HG03575 (cell line): ENCODE measurements around the gene DSG2.
A peak's percentile ranks its signal among the peaks of the same experiment; 100 is the strongest.
"Not testable (repeated sequence)": the region's sequence is repeated elsewhere in the genome, so short reads cannot be mapped to it uniquely, and the experiment has no call there.

ENCODE experiments used
- ATAC-seq: cut with Tn5 transposase; IDR thresholded peaks from one replicate; pipeline ENCODE4 v1.9.1; 2021; ENCODE audit not compliant: unreplicated experiment, insufficient number of reproducible peaks, low FRiP score; ENCODE audit errors: extremely low read depth

The DSG2 gene

DNA sequence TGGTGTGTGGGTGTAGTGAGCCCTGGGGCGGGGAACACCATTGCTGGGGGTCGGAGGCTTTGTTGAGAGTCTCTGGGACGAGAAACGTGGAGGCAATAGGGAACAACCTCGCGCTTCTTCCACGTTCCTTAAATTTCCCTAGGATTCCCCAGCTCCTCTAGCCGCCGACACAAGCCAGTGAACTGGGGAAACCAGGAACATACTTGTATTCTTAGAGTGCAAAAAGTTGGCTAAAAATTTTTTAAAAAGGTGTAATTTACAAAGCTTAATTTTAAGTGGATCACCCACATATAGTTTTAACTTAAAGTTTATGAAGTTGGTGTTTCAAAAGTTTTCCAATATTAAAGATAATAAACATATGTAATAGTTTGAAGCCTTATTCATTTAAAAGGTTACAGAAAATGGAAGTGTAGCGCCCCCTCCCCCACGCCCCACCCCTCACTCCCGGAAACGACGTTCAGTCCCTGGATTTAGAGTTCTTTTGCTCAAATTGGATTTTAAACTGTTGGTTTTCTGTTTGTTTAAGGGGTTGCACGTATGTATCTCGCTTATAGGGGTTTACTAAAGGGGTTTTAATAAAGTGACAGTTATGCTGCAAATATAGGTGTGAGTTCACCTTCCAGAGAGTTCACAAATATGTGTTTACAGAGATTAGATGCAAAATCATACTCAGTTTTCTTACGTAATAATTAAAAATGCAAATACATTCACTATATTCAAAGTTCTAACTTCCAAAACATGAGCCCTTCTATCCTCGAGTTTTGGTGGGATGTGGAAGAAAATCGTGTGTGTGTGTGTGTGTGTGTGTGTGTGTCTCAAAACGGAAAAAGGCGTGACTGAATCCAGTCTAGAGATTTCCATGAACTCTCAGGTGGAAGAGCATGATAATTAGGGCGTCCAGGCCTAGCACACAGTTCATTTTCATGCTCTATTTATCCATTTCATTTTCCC lies 872 bp downstream of the DSG2 start:
- ATAC-seq: no peak

DNA sequence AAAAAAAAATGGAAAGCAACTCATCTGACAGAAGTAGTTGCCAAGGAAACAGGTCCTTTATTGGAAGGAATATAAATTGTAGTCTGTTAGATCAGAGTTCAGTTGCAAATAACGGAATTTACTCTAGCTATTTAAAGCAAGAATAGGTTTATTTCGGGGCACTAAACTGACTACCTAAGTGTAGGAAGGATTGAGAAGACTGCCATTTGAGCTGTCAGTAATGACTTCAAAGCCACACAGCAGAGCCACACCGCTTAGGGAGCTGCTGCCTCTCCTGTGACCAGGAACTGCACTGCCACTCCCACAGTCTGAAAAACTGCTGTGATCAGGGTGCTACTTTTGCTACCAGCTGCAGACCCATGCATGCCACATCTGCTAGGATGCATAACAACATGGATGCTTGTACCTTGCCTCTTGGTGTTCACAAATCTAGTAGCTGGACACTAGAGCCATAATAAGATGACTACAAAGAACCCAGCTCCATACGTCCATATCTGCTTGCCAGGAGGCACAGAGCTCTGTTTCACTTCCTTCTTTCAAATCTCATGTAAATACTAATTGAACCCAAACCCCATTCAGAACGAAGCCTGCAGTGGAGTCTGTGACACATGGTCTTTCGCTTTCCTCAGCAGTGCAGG lies 2.2 kb downstream of the DSG2 start:
- ATAC-seq: peak; percentile 95

DNA sequence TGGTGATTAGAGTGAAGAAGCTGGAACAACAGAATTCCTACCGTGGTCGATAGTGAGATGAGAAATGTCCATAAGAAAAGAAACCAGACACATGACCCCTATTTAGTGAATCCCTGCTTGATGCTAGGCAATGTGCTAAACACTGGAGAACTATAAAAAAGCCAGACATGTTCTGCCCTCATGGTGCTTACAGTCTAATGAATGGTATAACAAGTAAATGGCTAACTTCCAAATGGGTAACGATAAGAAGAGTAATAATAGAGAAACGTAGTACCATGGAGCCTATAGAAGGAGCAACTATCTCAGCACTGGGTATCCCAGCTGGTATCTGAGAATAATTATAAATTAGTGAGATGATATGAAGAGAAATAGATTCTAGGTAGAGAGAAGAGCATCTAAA lies 5.0 kb downstream of the DSG2 start:
- no peak for ATAC-seq

DNA sequence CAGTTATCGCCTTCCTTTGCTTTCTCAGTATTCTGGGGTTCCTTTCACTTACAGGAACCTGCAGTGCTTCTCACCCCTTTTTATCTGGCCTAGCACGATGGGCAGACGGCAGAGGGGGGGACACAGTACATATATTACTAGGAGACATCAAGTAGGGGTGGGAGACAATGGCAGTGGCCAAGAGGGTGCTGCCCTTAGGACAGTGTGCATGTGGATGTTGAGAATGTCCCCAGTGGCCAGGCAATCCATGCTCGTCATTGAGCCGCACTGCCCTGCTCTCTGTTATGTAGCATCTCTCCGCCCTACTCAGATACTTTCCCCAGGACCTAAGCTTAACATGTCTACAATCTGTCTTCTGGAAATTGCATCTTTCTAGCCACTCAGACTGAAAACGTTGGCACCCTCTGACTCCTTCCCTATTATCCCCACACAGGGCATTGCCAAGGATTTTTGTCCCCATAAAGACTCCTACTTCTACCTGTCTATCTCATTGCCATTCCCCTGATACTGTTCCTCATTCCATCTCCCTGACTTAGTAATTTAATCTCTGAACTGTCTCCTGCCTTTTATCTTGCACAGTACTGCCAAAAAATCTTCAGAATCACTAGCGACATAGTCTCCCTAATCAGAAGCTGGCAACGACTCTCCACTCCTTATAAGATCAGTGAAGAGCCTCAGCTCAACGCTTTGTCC lies 6.6 kb downstream of the DSG2 start:
- no peak for ATAC-seq

DNA sequence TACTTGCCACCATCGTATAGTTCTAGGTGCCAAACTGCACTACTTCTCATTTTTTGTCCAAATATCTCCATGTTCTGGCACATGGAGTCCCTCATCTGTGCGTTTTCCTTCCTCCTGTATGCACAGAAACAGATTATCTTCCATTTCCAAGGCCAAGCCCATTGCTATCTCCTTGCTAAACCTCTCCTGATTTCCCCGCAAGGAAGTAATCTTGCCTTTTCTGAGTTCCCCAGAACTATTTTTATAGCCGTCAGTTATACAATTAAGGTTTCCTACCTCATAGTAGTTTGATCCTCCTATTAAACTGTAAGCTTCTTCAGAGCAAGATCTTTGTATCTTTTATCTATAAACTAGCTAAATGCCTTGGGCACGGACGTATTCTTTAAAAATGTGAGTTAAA lies 7.2 kb downstream of the DSG2 start:
- no peak for ATAC-seq

DNA sequence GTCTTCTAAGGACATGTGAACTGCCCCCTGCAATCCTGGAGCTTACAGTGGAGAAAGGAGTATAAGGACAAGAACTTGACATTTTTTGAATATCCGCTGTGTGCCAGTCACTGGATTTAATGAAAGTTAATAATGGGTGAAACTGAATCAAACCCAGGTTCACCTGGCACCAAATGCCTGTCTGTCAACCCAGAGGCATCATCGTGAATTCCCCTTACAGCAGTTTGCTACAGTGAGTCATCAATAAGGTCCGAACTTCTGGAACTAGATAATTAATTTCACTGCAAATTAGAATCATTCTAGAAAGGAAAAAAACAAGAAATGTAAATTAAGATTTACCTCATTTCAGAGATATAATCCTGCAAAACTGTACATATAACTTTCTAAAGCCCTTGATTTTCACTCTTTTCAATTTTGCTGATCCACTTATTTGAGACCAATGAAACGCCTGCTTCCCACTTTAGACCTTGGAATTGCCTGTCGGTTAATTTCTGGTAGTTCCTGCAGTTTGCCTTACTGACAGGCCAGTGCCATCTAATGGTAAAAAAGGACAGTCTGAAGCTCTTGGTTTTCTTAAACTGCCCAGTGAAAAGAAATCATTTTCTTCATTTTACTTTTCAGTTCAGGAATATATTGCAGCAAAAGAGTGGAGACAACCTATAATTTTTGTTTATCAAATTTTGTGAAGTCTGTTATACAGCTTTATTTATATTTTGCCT lies 8.2 kb downstream of the DSG2 start:
- ATAC-seq: no peak

DNA sequence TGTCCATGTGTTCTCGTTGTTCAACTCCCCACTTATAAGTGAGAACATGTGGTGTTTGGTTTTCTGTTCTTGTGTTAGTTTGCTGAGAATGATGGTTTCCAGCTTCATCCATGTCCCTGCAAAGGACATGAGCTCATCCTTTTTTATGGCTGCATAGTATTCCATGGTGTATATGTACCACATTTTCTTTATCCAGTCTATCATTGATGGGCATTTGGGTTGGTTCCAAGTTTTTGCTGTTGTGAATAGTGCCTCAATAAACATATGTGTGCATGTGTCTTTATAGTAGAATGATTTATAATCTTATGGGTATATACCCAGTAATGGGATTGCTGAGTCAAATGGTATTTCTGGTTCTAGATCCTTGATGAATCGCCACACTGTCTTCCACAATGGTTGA lies 9.1 kb downstream of the DSG2 start:
- ATAC-seq: not testable (repeated sequence)

DNA sequence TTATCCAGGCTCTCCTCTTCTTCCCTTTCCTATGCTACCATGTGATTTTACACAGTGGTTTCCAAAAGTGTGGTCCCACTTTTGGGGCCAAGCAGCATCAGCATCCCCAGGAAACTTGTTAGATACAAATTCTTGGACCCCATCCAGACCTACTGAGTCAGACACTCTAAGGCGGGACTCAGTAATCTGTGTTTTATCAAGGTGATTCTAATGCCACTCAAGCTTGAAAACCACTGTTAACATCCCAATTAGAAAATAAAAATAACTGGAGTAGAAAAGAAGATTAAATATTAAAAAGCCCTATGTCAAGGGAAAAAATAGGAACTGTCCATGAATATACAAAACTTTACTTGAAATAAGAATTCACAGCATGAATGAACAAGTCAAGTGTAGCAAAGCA lies 10.8 kb downstream of the DSG2 start:
- ATAC-seq: no peak

DNA sequence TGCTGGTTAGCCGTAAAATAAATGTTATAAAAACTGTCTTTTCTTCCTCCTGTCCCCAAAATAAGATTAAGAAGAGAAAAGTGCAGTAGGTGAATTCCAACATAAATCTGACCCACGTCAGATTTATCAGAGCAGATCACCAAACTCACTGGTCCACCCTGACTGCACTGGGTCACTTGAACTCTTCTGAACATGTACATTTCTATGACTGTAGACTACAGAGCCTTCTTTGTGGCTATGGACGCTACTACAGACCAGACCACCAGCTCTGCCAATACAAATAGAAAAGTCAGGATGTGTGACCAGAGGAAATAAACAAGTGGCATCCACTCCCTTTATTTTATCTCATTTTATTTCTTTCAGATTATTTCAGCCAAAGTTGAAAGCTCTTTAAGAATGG lies 11.6 kb downstream of the DSG2 start:
- ATAC-seq: no peak

DNA sequence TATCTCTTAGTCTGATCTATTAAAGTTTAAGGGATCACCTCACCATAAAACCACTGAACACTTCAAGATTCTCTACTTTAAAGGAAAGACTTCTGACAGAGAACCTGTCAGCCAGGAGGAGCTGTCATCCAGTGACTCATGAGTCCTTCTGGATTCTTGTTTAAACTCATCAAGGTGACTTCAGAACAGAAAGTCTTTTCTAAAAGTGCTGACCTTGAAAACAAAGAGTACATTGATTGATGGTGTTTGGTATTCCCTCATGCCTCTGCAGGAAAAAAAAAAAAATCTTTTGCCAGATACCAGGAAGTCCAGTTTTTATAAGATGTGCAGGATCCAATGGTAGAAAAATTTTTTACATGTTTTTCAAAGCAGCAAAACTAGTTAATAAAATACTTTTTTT lies 12.3 kb downstream of the DSG2 start:
- no peak for ATAC-seq

DNA sequence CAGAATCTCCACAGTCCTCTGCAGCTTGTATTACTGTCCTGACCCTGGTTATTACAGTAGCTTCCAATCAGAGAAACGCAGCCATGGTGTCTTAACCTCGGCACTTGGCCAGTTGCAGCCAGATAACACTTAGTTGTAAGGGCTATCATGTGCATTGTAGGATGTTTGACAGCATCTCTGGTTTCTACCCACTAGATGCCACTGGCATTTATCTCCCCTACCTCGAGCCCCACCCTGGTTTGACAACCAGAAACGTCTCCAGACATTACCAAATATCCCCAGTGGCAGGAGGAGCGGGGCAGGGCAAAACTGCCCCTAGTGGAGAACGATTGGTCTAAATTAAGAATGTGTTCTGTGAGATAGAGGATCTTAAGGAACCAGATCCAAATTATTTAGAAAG lies 13.1 kb downstream of the DSG2 start:
- ATAC-seq: no peak

DNA sequence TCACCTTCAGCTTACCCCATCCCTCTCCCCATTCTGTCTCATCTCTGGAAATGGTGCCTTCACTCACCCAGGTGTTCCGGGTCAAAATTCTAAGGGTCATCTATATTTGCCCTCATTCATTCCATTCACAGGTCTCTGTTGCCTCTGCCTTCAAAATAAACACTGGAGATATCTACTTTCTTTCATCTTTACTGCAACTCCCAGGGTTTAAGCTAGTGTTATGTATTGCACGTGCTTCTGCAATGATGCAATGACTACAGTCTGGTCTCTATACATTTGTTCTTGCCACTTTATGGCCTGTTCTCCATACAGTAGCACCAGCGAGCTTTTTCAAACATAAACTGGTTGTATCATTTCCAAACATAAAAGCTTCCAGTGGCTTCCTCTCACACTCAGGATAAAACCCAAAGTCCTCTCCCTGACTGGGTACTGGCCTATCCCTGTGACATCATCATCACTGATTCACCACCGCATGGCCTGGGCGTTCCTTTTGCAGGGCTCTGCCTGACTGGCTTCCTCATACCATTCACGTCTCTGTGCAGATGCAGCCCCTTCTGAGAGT lies 14.3 kb downstream of the DSG2 start:
- ATAC-seq: no peak

DNA sequence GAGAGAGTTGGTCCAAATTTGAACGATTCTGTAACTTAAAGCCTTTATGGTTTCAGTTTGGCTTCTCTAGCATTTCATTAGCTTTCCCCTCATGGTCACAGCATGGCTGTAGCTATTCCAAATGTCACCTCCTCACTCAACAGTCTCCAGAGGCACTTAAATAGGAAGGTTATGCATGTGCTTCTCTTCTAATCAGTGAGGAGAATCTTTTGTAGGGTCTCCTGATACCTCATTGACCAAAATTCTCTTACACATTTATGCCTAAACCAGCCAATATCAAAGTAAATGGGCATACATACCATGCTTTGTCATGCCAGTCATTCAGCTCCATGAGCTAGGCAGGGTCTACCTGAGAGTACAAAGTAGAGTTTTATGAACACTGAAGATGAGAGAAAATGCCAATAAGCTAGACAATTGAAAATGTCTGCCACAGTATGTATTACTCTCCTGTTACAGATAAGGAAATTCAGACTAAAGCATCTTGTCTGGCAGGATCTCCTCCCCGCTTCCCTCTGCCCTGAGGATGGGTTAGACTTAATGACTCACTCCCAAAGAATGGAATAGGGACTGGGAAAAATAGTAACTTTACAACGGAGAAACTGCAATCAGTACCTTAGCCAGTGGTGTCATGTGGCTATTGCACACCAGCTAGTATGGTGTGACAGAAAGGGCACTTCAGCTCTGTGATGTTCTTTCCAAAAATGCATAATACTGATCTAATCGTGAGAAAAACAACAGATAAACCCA lies 15.4 kb downstream of the DSG2 start:
- no peak for ATAC-seq

DNA sequence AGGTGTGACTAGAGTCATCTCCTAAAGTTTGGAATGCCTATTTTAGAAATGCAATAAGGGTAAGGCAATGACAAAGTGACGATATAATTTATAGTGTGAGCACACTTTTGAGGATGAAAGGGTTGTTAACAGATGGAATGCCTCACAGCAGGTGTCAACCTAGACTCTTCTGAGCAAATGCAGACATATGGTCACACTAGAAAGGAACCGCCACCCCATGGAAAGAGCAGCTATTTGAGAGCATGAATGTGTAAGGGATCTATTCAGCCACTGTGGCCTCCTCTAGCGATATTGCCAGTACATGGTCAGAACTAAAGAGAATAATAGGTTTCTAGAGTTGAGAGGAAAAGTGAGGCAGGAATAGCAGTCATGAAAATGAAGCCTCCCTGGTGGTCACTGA lies 18.5 kb downstream of the DSG2 start:
- ATAC-seq: no peak

DNA sequence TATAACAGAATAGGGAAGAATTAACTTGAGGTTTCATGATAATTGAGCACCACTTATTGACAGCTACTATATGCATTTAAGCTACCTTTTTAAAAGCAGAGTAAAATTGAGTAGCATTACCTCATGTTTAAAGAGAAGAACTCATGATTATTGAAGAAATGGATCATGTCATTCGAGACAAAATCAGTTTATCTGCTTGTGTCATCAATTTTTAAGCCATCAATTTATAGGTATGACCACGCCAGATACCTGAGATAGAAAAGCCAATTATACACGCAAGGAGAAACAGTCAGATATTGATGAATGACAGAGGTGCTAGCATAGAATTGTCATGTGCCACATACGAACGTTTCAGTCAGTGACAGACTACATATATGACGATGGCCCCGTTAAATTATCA lies 28.4 kb downstream of the DSG2 start:
- ATAC-seq: no peak

DNA sequence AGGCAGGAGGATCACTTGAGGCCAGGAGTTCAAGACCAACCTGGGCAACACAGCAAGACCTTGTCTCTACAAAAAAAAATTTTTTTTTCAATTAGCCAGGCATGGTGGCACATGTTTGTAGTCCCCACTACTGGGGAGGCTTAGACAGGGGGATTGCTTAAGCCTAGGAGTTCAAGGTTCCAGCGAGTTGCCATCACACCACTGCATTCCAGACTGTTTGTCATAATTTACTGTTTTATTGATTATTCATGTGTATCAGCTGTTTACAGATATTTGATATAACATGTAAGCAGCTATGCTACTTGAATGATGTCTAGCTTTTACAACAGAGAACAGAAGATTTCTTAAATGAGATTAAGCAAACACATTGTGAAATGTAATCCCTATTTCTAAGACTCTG lies 35.3 kb downstream of the DSG2 start:
- ATAC-seq: no peak

DNA sequence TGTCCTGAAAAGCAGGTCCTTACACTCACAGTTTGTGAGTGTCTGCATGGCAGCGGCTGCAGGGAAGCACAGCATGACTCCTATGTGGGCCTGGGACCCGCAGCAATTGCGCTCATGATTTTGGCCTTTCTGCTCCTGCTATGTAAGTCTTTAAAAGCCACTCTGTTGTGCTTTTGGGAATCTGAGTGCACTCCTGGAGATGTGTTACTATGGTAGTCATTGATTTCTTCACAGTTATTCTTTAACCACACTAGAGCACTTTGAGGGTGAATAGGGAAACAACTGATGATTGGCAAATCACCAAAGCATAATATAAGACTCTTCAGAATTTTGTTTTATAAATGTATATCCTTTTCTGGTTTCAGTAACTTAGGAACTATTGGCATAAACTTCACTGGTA lies 40.9 kb downstream of the DSG2 start:
- no peak for ATAC-seq

DNA sequence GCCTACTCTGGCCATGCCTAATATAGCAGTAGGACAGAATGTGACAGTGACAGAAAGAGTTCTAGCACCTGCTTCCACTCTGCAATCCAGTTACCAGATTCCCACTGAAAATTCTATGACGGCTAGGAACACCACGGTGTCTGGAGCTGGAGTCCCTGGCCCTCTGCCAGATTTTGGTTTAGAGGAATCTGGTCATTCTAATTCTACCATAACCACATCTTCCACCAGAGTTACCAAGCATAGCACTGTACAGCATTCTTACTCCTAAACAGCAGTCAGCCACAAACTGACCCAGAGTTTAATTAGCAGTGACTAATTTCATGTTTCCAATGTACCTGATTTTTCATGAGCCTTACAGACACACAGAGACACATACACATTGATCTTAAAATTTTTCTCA lies 48.5 kb downstream of the DSG2 start:
- no peak for ATAC-seq
